ENCODE data around the gene PSMB2. TPM values are rescaled to one million over a fixed set of nuclear protein-coding genes. Genes with fewer than 3 reads are reported as not detected.
"Not testable (repeated sequence)": the region's sequence is repeated elsewhere in the genome, so short reads cannot be mapped to it uniquely, and the experiment has no call there.

The PSMB2 gene
- total and polyA plus RNA-seq, 2 donors: 32.8 to 62.0 TPM

DNA sequence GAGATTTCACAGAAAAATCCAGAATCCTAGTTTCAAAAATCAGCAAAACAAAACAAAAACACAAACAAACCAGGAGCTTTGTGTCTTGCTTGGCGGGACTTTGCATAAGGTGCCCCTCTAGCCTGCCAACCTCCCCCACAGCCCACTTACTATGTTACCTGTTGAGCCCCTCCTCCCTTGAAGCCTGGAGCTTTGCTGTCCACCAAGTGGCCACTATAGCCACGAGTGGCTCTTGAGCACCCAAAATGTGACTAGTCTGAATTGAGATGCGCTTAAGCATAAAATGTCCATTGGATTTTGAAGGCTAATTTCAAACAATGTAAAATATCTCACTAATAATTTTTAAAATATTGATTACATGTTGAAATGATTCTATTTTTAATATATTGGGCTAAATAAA, 56.0 kb downstream of the PSMB2 start:
- H3K36me3 ChIP-seq (ENCODE audit: control insufficient read depth in 2 of 2, insufficient read depth in 2 of 2, low read length in 1 of 2): peaks cover 0 to under 1% of the 10 kb centered on the region in 2 donors
- no peaks in the 10 kb centered on the region for H3K9me3 ChIP-seq (ENCODE audit: control insufficient read depth in 2 of 2, insufficient read depth in 1 of 2, low read length in 1 of 2)
- no peak overlapping the region for H3K4me3 ChIP-seq (ENCODE audit: low read length in 2 of 2)
- no peaks in the 10 kb centered on the region for H3K4me1 ChIP-seq (ENCODE audit: control insufficient read depth in 2 of 2, insufficient read depth in 2 of 2, low read length in 2 of 2)
- H3K27me3 ChIP-seq (ENCODE audit: control insufficient read depth in 2 of 2, insufficient read depth in 1 of 2, low read length in 1 of 2): no peaks in the 10 kb centered on the region
- WGBS: 98% methylated on average over 3 of the region's 3 CpGs
- no peak overlapping the region for H3K27ac ChIP-seq (ENCODE audit: low read depth in 1 of 2, low read length in 1 of 2)
- DNase-seq (ENCODE audit: low read depth in 6 of 9, low spot score in 9 of 9): no peak

- H3K4me3 ChIP-seq (ENCODE audit: low read length in 2 of 2); H3K36me3 ChIP-seq (ENCODE audit: control insufficient read depth in 2 of 2, insufficient read depth in 2 of 2, low read length in 1 of 2); DNase-seq (ENCODE audit: low read depth in 6 of 9, low spot score in 9 of 9); H3K27ac ChIP-seq (ENCODE audit: low read depth in 1 of 2, low read length in 1 of 2); H3K9me3 ChIP-seq (ENCODE audit: control insufficient read depth in 2 of 2, insufficient read depth in 1 of 2, low read length in 1 of 2): not testable (repeated sequence)
- peaks cover 5 to 17% of the 10 kb centered on the region in 2 donors for H3K4me1 ChIP-seq (ENCODE audit: control insufficient read depth in 2 of 2, insufficient read depth in 2 of 2, low read length in 2 of 2)
- H3K27me3 ChIP-seq (ENCODE audit: control insufficient read depth in 2 of 2, insufficient read depth in 1 of 2, low read length in 1 of 2): peaks cover 0 to 17% of the 10 kb centered on the region in 2 donors
- 98% methylated on average over 9 of the region's 9 CpGs for WGBS
Observed at GRCh38 chr1:35581621-35582020, 59.7 kb downstream of the PSMB2 start.

DNA sequence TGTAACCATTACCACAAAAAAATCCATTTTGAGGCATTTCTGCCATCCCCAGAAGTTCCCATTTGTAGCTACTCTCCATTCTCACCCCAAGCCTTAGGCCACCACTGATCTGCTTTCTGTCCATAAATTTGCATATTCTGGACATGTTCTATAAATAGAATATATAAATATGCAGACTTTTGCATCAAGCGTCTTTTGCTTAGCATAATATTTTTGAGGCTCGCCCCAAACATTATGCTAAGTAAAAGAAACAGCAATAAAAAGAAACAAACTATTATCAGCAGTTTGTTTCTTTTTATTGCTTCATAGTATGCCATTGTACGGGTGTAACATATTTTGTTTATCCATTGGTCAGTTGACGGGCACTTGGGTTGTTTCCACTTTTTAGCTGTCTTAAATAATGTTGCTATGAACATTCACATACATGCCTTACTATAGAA, 60.4 kb downstream of the PSMB2 start:
- peaks cover 0 to 23% of the 10 kb centered on the region in 2 donors for H3K27me3 ChIP-seq (ENCODE audit: control insufficient read depth in 2 of 2, insufficient read depth in 1 of 2, low read length in 1 of 2)
- H3K36me3 ChIP-seq (ENCODE audit: control insufficient read depth in 2 of 2, insufficient read depth in 2 of 2, low read length in 1 of 2): no peaks in the 10 kb centered on the region
- 96% methylated on average over 4 of the region's 4 CpGs for WGBS
- no peak overlapping the region for H3K4me3 ChIP-seq (ENCODE audit: low read length in 2 of 2)
- H3K27ac ChIP-seq (ENCODE audit: low read depth in 1 of 2, low read length in 1 of 2): no peak overlapping the region
- H3K4me1 ChIP-seq (ENCODE audit: control insufficient read depth in 2 of 2, insufficient read depth in 2 of 2, low read length in 2 of 2): peaks cover 5 to 23% of the 10 kb centered on the region in 2 donors
- no peak for DNase-seq (ENCODE audit: low read depth in 6 of 9, low spot score in 9 of 9)
- H3K9me3 ChIP-seq (ENCODE audit: control insufficient read depth in 2 of 2, insufficient read depth in 1 of 2, low read length in 1 of 2): no peaks in the 10 kb centered on the region

- Histone ChIP-seq H3K36me3 (ENCODE audit: control insufficient read depth in 2 of 2, insufficient read depth in 2 of 2, low read length in 1 of 2) (no peaks in the 10 kb centered on the region), H3K27me3 (ENCODE audit: control insufficient read depth in 2 of 2, insufficient read depth in 1 of 2, low read length in 1 of 2) (peaks cover 21 to 58% of the 10 kb centered on the region in 2 donors), H3K4me1 (ENCODE audit: control insufficient read depth in 2 of 2, insufficient read depth in 2 of 2, low read length in 2 of 2) (peaks cover 8 to 33% of the 10 kb centered on the region in 2 donors), H3K9me3 (ENCODE audit: control insufficient read depth in 2 of 2, insufficient read depth in 1 of 2, low read length in 1 of 2) (peaks cover 0 to 1% of the 10 kb centered on the region in 2 donors), H3K4me3 (ENCODE audit: low read length in 2 of 2) (peak overlapping the region; percentile 64 to 65), H3K27ac (ENCODE audit: low read depth in 1 of 2, low read length in 1 of 2) (peak overlapping the region in 1 of 2 donors; percentile 12)
- WGBS: 3% methylated on average over 70 of the region's 70 CpGs
- DNase-seq (ENCODE audit: low read depth in 6 of 9, low spot score in 9 of 9): peak in 7 of 9 donors; percentile 44 to 85 (median 63)
Observed at GRCh38 chr1:35577071-35577998, 64.0 kb downstream of the PSMB2 start.

- DNase-seq (ENCODE audit: low read depth in 6 of 9, low spot score in 9 of 9): peak in 1 of 9 donors; percentile 27
- 22% methylated on average over 37 of the region's 37 CpGs for WGBS
- H3K4me1 ChIP-seq (ENCODE audit: control insufficient read depth in 2 of 2, insufficient read depth in 2 of 2, low read length in 2 of 2): peaks cover 8 to 33% of the 10 kb centered on the region in 2 donors
- not testable (repeated sequence) for H3K36me3 ChIP-seq (ENCODE audit: control insufficient read depth in 2 of 2, insufficient read depth in 2 of 2, low read length in 1 of 2); H3K9me3 ChIP-seq (ENCODE audit: control insufficient read depth in 2 of 2, insufficient read depth in 1 of 2, low read length in 1 of 2); H3K27ac ChIP-seq (ENCODE audit: low read depth in 1 of 2, low read length in 1 of 2)
- peaks cover 23 to 65% of the 10 kb centered on the region in 2 donors for H3K27me3 ChIP-seq (ENCODE audit: control insufficient read depth in 2 of 2, insufficient read depth in 1 of 2, low read length in 1 of 2)
- peak overlapping the region; percentile 64 to 65 for H3K4me3 ChIP-seq (ENCODE audit: low read length in 2 of 2)
Observed at GRCh38 chr1:35576766-35577070, 64.6 kb downstream of the PSMB2 start.

- DNase-seq (ENCODE audit: low read depth in 6 of 9, low spot score in 9 of 9): no peak
- Histone ChIP-seq H3K4me3 (ENCODE audit: low read length in 2 of 2) (peak overlapping the region in 1 of 2 donors; percentile 64), H3K9me3 (ENCODE audit: control insufficient read depth in 2 of 2, insufficient read depth in 1 of 2, low read length in 1 of 2) (peaks cover 0 to 1% of the 10 kb centered on the region in 2 donors), H3K36me3 (ENCODE audit: control insufficient read depth in 2 of 2, insufficient read depth in 2 of 2, low read length in 1 of 2) (no peaks in the 10 kb centered on the region), H3K4me1 (ENCODE audit: control insufficient read depth in 2 of 2, insufficient read depth in 2 of 2, low read length in 2 of 2) (peaks cover 8 to 33% of the 10 kb centered on the region in 2 donors), H3K27ac (ENCODE audit: low read depth in 1 of 2, low read length in 1 of 2) (no peak overlapping the region), H3K27me3 (ENCODE audit: control insufficient read depth in 2 of 2, insufficient read depth in 1 of 2, low read length in 1 of 2) (peaks cover 23 to 70% of the 10 kb centered on the region in 2 donors)
- 63% methylated on average over 10 of the region's 10 CpGs for WGBS
Observed at GRCh38 chr1:35576061-35576765, 65.1 kb downstream of the PSMB2 start.

DNA sequence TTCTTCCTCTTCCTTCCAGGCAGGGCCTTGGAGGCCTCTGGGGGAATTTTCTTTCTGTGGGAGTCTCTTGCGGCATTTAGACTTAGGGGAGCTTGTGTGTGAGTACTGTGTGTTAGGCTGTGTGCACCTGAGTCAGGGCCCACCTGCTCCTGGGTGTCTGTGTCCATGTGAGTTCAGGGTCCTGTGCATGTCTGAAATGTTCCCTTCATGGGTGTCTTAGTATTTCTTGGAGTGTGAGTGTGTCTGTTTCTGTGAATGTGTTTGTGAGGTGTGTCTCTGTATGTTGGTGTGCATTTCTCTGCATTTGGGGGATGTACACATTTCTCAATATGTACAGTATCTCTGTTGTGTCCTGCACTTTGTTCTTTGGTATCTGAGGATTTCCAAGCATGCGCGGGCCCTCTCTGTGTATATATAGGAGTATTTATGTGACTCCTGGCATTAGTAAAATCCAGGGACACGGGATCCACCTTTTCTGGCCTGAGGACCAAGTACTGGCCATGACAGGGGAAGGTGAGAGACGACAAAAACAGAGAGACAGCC, 65.8 kb downstream of the PSMB2 start:
- no peaks in the 10 kb centered on the region for H3K36me3 ChIP-seq (ENCODE audit: control insufficient read depth in 2 of 2, insufficient read depth in 2 of 2, low read length in 1 of 2)
- WGBS: 98% methylated on average over 5 of the region's 5 CpGs
- H3K27me3 ChIP-seq (ENCODE audit: control insufficient read depth in 2 of 2, insufficient read depth in 1 of 2, low read length in 1 of 2): peaks cover 23 to 76% of the 10 kb centered on the region in 2 donors
- H3K27ac ChIP-seq (ENCODE audit: low read depth in 1 of 2, low read length in 1 of 2): no peak overlapping the region
- peaks cover 8 to 33% of the 10 kb centered on the region in 2 donors for H3K4me1 ChIP-seq (ENCODE audit: control insufficient read depth in 2 of 2, insufficient read depth in 2 of 2, low read length in 2 of 2)
- DNase-seq (ENCODE audit: low read depth in 6 of 9, low spot score in 9 of 9): no peak
- no peak overlapping the region for H3K4me3 ChIP-seq (ENCODE audit: low read length in 2 of 2)
- peaks cover 0 to 1% of the 10 kb centered on the region in 2 donors for H3K9me3 ChIP-seq (ENCODE audit: control insufficient read depth in 2 of 2, insufficient read depth in 1 of 2, low read length in 1 of 2)

DNA sequence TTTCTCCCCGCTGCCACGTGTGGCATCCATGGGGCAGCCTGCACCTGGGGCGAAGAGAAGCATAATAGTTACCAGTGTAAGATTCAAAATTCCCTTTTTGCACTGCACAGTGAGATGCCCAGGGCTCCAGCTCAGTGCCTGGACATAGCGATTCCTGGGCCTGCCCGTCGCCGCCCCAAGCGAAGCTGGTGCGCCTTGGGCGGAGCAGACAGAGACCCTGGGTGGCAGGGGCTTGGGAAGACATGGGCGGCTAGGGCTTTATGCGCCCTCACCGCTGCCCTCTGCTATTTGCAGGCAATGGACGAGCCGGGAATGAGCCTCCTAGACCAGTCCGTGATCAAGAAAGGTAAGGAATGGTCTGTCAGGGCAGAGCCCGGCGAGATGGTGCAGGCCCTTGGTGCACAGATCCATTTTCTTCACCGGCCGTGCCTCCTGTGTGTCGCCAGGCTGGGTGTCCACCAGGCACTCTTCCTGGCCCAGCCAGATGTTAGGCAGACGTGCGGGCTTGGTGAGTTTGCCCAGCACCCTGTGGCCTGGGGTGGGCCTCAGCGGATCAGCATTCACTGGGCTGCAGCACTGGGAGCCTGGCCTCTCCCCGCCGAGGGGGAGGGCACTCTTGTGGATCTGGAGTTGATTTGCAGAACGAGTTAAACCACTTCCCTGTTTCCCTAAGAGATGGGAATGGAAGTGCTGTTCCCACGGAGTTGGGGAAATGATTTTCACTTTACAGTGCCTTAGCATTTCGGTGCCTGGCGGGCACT, 66.5 kb downstream of the PSMB2 start:
- DNase-seq (ENCODE audit: low read depth in 6 of 9, low spot score in 9 of 9): no peak
- Histone ChIP-seq H3K4me1 (ENCODE audit: control insufficient read depth in 2 of 2, insufficient read depth in 2 of 2, low read length in 2 of 2) (peaks cover 8 to 33% of the 10 kb centered on the region in 2 donors), H3K36me3 (ENCODE audit: control insufficient read depth in 2 of 2, insufficient read depth in 2 of 2, low read length in 1 of 2) (no peaks in the 10 kb centered on the region), H3K4me3 (ENCODE audit: low read length in 2 of 2) (no peak overlapping the region), H3K27me3 (ENCODE audit: control insufficient read depth in 2 of 2, insufficient read depth in 1 of 2, low read length in 1 of 2) (peaks cover 23 to 78% of the 10 kb centered on the region in 2 donors), H3K27ac (ENCODE audit: low read depth in 1 of 2, low read length in 1 of 2) (no peak overlapping the region), H3K9me3 (ENCODE audit: control insufficient read depth in 2 of 2, insufficient read depth in 1 of 2, low read length in 1 of 2) (peaks cover 0 to 1% of the 10 kb centered on the region in 2 donors)
- 94% methylated on average over 30 of the region's 30 CpGs for WGBS
